OCI-LY3 (cell line): ENCODE data around the gene DEAF1.

Experiments used
- CTCF ChIP-seq: fragments of 200-600, 300-600 bp; sonication (generic); IDR thresholded peaks from 2 replicates; pipeline ENCODE4 v1.5.1; 2014; ENCODE audit warnings: antibody characterized with exemption, low read length, low read depth
- EZH2phosphoT487 ChIP-seq: fragments of 200-600 bp; shearing (Covaris generic); IDR thresholded peaks from 2 replicates; pipeline ENCODE4 v1.6.1; 2018; ENCODE audit warnings: antibody characterized with exemption, mixed run types, low read depth

GRCh38 chr11:692824-693414 lies 2.1 kb downstream of the DEAF1 start:
- TF ChIP-seq EZH2phosphoT487 (no peak), CTCF (no peak)
